ENCODE data around the gene CBY1. TPM values are rescaled to one million over a fixed set of nuclear protein-coding genes. Genes with fewer than 3 reads are reported as not detected.
"Not testable (repeated sequence)": the region's sequence is repeated elsewhere in the genome, so short reads cannot be mapped to it uniquely, and the experiment has no call there.

The CBY1 gene
- total and polyA plus RNA-seq, 10 of the 15 experiments (the other 5 are each of a cell fraction or from before 2014, with no cell fraction given) = 7.3 to 18.6 (median 11.9) TPM

DNA sequence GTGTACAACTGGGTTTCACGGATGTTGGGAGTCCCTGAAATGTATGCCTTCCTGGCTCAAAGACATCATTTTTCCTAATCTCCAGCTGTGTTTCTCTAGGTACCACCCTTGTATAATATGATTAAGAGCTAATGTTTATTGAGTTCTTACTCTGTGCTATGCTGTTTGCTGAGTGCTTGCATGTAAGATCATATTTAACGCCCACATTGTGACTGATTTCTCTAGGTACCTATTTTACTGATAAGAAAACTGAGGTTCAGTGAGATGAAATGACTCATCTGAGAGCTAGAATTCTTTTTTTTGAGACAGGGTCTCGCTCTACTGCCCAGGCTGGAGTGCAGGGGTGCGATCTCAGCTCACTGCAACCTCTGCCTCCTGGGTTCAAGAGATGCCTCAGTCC is 42.9 kb upstream of the CBY1 start:
- Histone ChIP-seq H3K79me2 (ENCODE audit: control insufficient read depth, insufficient read depth, low read length) (no peaks in the 10 kb centered on the region), H3K4me3 (no peak overlapping the region), H3K4me1 (ENCODE audit: control insufficient read depth, insufficient read depth, low read length) (no peaks in the 10 kb centered on the region), H3K4me2 (ENCODE audit: control insufficient read depth, insufficient read depth) (peak overlapping the region; percentile 42), H4K20me1 (ENCODE audit: control insufficient read depth, insufficient read depth) (no peaks in the 10 kb centered on the region), H3K36me3 (ENCODE audit: control insufficient read depth in 2 of 2, insufficient read depth in 2 of 2, low read length in 1 of 2) (no peaks in the 10 kb centered on the region), H3K9me3 (replicated peaks; ENCODE audit: control insufficient read depth, insufficient read depth, low read length) (no peaks in the 10 kb centered on the region), H3K27ac (ENCODE audit: control insufficient read depth, insufficient read depth) (no peak overlapping the region), H3K9ac (ENCODE audit: control insufficient read depth, insufficient read depth, low read length) (no peak overlapping the region), H3K27me3 (replicated peaks in 1 of 2; ENCODE audit: control insufficient read depth in 2 of 2, insufficient read depth in 2 of 2, low read length in 1 of 2) (no peaks in the 10 kb centered on the region), H2AFZ (ENCODE audit: control insufficient read depth, low read depth, low read length) (no peak overlapping the region)
- TF ChIP-seq HDGF (IDR thresholded peaks at IDR 0.05) (no peak), JUNB (IDR thresholded peaks at IDR 0.05) (peak; percentile 84)
- WGBS (ENCODE audit: insufficient coverage, insufficient replicate concordance, low lambda C conversion rate, missing lambda C conversion rate) = 13% methylated on average over 4 of the region's 4 CpGs
- ATAC-seq = peak; percentile 61
- BruUV-seq (replicated peaks) = no TSS peak
- intact Hi-C loops (cut with micrococcal nuclease; ENCODE audit: unreplicated experiment) (no loop called here), in situ Hi-C loops (cut with MboI) (no loop called here)
- ChIA-PET SMC1A (ENCODE audit: uncharacterized antibody, unreplicated experiment) (interaction anchor here (0.8 to 1.7 kb wide), 2 partner anchors 55 to 117 kb away, joined by 3 to 4 read pairs; no protein-coding TSS in a partner anchor), RAD21 (ENCODE audit: unreplicated experiment) (no interaction called here), CTCF (no interaction called here), POLR2A (interaction anchor here (0.6 kb wide), 2 partner anchors 464 to 1042 kb away, joined by 3 to 8 read pairs; no protein-coding TSS in a partner anchor)
- FAIRE-seq = no peak
- peak; percentile 0 for DNase-seq (ENCODE audit: low read depth, low spot score)

DNA sequence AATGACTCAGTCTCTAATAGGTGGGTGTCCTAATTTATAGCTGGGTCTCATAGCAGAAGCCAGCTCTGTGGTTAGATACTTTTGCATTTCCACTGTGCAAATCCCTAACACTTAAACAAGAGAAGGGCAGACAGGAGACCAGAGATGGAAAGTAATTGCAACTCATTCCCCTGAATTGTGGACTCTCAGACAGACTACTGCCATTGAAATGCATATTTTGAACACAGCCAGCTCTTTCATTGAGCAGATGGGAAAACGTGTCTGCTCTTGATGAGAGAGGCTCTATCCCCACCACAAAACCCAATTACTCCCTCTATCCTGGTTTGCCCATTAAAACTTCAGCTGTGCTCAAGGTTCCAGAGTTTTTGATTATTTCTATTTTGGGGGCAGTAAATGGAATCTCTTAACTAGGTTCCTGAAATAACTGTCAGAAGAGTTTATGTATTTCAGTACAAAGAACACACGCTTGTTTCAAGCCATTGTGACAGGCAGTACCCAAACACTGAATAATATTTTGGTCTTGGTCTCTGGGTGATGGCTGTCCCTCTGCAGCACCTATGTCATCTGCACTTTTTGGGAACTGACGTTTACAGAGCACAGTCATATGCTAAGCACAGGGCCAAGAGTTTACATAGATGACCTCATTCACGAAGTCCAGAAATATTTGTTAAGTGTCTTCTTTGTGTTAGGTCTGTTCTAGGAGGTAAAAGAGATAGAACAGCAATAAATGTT is 41.9 kb upstream of the CBY1 start:
- no peaks in the 10 kb centered on the region for H3K79me2 ChIP-seq (ENCODE audit: control insufficient read depth, insufficient read depth, low read length)
- no peak overlapping the region for H3K4me2 ChIP-seq (ENCODE audit: control insufficient read depth, insufficient read depth)
- DNase-seq (ENCODE audit: low read depth, low spot score) (no peak), ATAC-seq (peak; percentile 55), FAIRE-seq (no peak)
- H3K4me3 ChIP-seq = no peak overlapping the region
- no peak overlapping the region for H3K27ac ChIP-seq (ENCODE audit: control insufficient read depth, insufficient read depth)
- CTCF ChIA-PET = no interaction called here
- POLR2A ChIA-PET = no interaction called here
- no peaks in the 10 kb centered on the region for H3K9me3 ChIP-seq (replicated peaks; ENCODE audit: control insufficient read depth, insufficient read depth, low read length)
- in situ Hi-C loops (cut with MboI) = no loop called here
- SMC1A ChIA-PET (ENCODE audit: uncharacterized antibody, unreplicated experiment) = interaction anchor here (1.7 kb wide), 1 partner anchor 56 kb away, joined by 3 read pairs; no protein-coding TSS in a partner anchor
- H2AFZ ChIP-seq (ENCODE audit: control insufficient read depth, low read depth, low read length) = no peak overlapping the region
- no peaks in the 10 kb centered on the region for H3K27me3 ChIP-seq (replicated peaks in 1 of 2; ENCODE audit: control insufficient read depth in 2 of 2, insufficient read depth in 2 of 2, low read length in 1 of 2)
- intact Hi-C loops (cut with micrococcal nuclease; ENCODE audit: unreplicated experiment) = no loop called here
- no TSS peak for BruUV-seq (replicated peaks)
- RAD21 ChIA-PET (ENCODE audit: unreplicated experiment) = no interaction called here
- H3K36me3 ChIP-seq (ENCODE audit: control insufficient read depth in 2 of 2, insufficient read depth in 2 of 2, low read length in 1 of 2) = no peaks in the 10 kb centered on the region
- WGBS (ENCODE audit: insufficient coverage, insufficient replicate concordance, low lambda C conversion rate, missing lambda C conversion rate) = 7% methylated on average over 4 of the region's 4 CpGs
- no peaks in the 10 kb centered on the region for H3K4me1 ChIP-seq (ENCODE audit: control insufficient read depth, insufficient read depth, low read length)
- TF ChIP-seq CREM (IDR thresholded peaks at IDR 0.05; ENCODE audit: low read depth) = peak; percentile 41; the same call in 1 of the 2 replicates
- TF ChIP-seq, protein P1, sequence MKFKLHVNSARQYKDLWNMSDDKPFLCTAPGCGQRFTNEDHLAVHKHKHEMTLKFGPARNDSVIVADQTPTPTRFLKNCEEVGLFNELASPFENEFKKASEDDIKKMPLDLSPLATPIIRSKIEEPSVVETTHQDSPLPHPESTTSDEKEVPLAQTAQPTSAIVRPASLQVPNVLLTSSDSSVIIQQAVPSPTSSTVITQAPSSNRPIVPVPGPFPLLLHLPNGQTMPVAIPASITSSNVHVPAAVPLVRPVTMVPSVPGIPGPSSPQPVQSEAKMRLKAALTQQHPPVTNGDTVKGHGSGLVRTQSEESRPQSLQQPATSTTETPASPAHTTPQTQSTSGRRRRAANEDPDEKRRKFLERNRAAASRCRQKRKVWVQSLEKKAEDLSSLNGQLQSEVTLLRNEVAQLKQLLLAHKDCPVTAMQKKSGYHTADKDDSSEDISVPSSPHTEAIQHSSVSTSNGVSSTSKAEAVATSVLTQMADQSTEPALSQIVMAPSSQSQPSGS (IDR thresholded peaks at IDR 0.05; ENCODE audit: low read length) = 0 out of 2 replicates have a peak, but pooled peaks have one; percentile 30
- TF ChIP-seq CREB1 (IDR thresholded peaks at IDR 0.05; ENCODE audit: low read depth) = peak; percentile 66
- TF ChIP-seq ESRRA (IDR thresholded peaks at IDR 0.05; ENCODE audit: low read length) = no peak
- TF ChIP-seq JUNB (IDR thresholded peaks at IDR 0.05) = peak; percentile 56
- no peak for TF ChIP-seq HCFC1 (IDR thresholded peaks at IDR 0.05; ENCODE audit: low read length)
- H3K9ac ChIP-seq (ENCODE audit: control insufficient read depth, insufficient read depth, low read length) = no peak overlapping the region
- H4K20me1 ChIP-seq (ENCODE audit: control insufficient read depth, insufficient read depth) = no peaks in the 10 kb centered on the region

DNA sequence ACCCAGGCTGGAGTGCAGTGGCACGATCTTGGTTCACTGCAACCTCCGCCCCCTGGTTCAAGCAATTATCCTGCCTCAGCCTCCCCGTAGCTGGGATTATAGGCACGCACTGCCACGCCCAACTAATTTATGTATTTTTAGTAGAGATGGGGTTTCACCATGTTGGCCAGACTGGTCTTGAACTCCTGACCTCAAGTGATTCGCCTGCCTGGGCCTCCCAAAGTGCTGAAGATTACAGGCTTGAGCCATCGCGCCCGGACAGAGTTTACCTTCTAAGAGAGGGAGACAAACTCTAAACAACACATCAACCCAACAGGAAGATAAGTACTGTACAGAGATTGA is 41.4 kb upstream of the CBY1 start:
- WGBS (ENCODE audit: insufficient coverage, insufficient replicate concordance, low lambda C conversion rate, missing lambda C conversion rate) = 44% methylated on average over 9 of the region's 9 CpGs
- SMC1A ChIA-PET (ENCODE audit: uncharacterized antibody, unreplicated experiment); H3K36me3 ChIP-seq (ENCODE audit: control insufficient read depth in 2 of 2, insufficient read depth in 2 of 2, low read length in 1 of 2); DNase-seq (ENCODE audit: low read depth, low spot score); H4K20me1 ChIP-seq (ENCODE audit: control insufficient read depth, insufficient read depth); H3K4me3 ChIP-seq; RAD21 ChIA-PET (ENCODE audit: unreplicated experiment); H3K4me2 ChIP-seq (ENCODE audit: control insufficient read depth, insufficient read depth); H3K9ac ChIP-seq (ENCODE audit: control insufficient read depth, insufficient read depth, low read length); H3K27ac ChIP-seq (ENCODE audit: control insufficient read depth, insufficient read depth); CTCF ChIA-PET; H3K9me3 ChIP-seq (replicated peaks; ENCODE audit: control insufficient read depth, insufficient read depth, low read length); H3K4me1 ChIP-seq (ENCODE audit: control insufficient read depth, insufficient read depth, low read length); BruUV-seq (replicated peaks); ATAC-seq; POLR2A ChIA-PET; H3K79me2 ChIP-seq (ENCODE audit: control insufficient read depth, insufficient read depth, low read length); intact Hi-C loops (cut with micrococcal nuclease; ENCODE audit: unreplicated experiment); in situ Hi-C loops (cut with MboI); H3K27me3 ChIP-seq (replicated peaks in 1 of 2; ENCODE audit: control insufficient read depth in 2 of 2, insufficient read depth in 2 of 2, low read length in 1 of 2); FAIRE-seq; H2AFZ ChIP-seq (ENCODE audit: control insufficient read depth, low read depth, low read length): not testable (repeated sequence)
